ENCODE results near the gene RPUSD1. TPM values are rescaled to one million over a fixed set of nuclear protein-coding genes. Genes with fewer than 3 reads are reported as not detected.

Gene RPUSD1
- total RNA-seq, 1 donor from 2014 or later = 26.8 TPM

GRCh38 chr16:797120-797420 is 8.9 kb upstream of the RPUSD1 start:
- Mint-ChIP-seq H3K27me3 (peaks cover 7% of the 10 kb centered on the region), H3K36me3 (ENCODE audit: insufficient read depth) (peaks cover 4% of the 10 kb centered on the region), H3K4me3 (ENCODE audit: low read depth) (no peak overlapping the region), H3K9me3 (ENCODE audit: low read depth) (no peaks in the 10 kb centered on the region), H3K27ac (no peak overlapping the region), H3K4me1 (ENCODE audit: low read depth) (no peaks in the 10 kb centered on the region)
- no peak for DNase-seq (ENCODE audit: low spot score, unreplicated experiment)
- no peak for TF ChIP-seq CTCF (IDR thresholded peaks at IDR 0.05; ENCODE audit: unreplicated experiment)

- DNase-seq (ENCODE audit: low spot score, unreplicated experiment) = no peak
- Mint-ChIP-seq H3K27me3 (peaks cover 4% of the 10 kb centered on the region), H3K9me3 (ENCODE audit: low read depth) (no peaks in the 10 kb centered on the region), H3K36me3 (ENCODE audit: insufficient read depth) (peaks cover 6% of the 10 kb centered on the region), H3K4me1 (ENCODE audit: low read depth) (no peaks in the 10 kb centered on the region), H3K27ac (no peak overlapping the region), H3K4me3 (ENCODE audit: low read depth) (no peak overlapping the region)
- TF ChIP-seq CTCF (IDR thresholded peaks at IDR 0.05; ENCODE audit: unreplicated experiment) = no peak
These were observed 8.3 kb upstream of the RPUSD1 start for GRCh38 chr16:796296-797119.

- TF ChIP-seq CTCF (IDR thresholded peaks at IDR 0.05; ENCODE audit: unreplicated experiment) = no peak
- Mint-ChIP-seq H3K4me1 (ENCODE audit: low read depth) (no peaks in the 10 kb centered on the region), H3K36me3 (ENCODE audit: insufficient read depth) (peaks cover 9% of the 10 kb centered on the region), H3K27me3 (no peaks in the 10 kb centered on the region), H3K27ac (no peak overlapping the region), H3K4me3 (ENCODE audit: low read depth) (no peak overlapping the region), H3K9me3 (ENCODE audit: low read depth) (no peaks in the 10 kb centered on the region)
- DNase-seq (ENCODE audit: low spot score, unreplicated experiment) = no peak
These were observed 7.5 kb upstream of the RPUSD1 start for GRCh38 chr16:795580-796229.

GRCh38 chr16:794853-795466 is 6.8 kb upstream of the RPUSD1 start:
- no peak for TF ChIP-seq CTCF (IDR thresholded peaks at IDR 0.05; ENCODE audit: unreplicated experiment)
- H3K4me3 Mint-ChIP-seq (ENCODE audit: low read depth) = no peak overlapping the region
- H3K4me1 Mint-ChIP-seq (ENCODE audit: low read depth) = no peaks in the 10 kb centered on the region

GRCh38 chr16:794091-794822 is 6.1 kb upstream of the RPUSD1 start:
- no peaks in the 10 kb centered on the region for H3K4me1 Mint-ChIP-seq (ENCODE audit: low read depth)
- H3K27ac Mint-ChIP-seq = no peak overlapping the region
- H3K9me3 Mint-ChIP-seq (ENCODE audit: low read depth) = no peaks in the 10 kb centered on the region
- no peak for TF ChIP-seq CTCF (IDR thresholded peaks at IDR 0.05; ENCODE audit: unreplicated experiment)
- no peaks in the 10 kb centered on the region for H3K27me3 Mint-ChIP-seq
- DNase-seq (ENCODE audit: low spot score, unreplicated experiment) = no peak
- no peak overlapping the region for H3K4me3 Mint-ChIP-seq (ENCODE audit: low read depth)
- peaks cover 9% of the 10 kb centered on the region for H3K36me3 Mint-ChIP-seq (ENCODE audit: insufficient read depth)

More at GRCh38 chr16:794853-795466, 6.8 kb upstream of the RPUSD1 start:
- Mint-ChIP-seq H3K27me3 (no peaks in the 10 kb centered on the region), H3K9me3 (ENCODE audit: low read depth) (no peaks in the 10 kb centered on the region), H3K27ac (no peak overlapping the region), H3K36me3 (ENCODE audit: insufficient read depth) (peaks cover 9% of the 10 kb centered on the region)
- DNase-seq (ENCODE audit: low spot score, unreplicated experiment) = no peak

All from progenitor cell of endocrine pancreas (in vitro differentiated cells).